ENCODE data around the gene PCDH9. TPM values are rescaled to one million over a fixed set of nuclear protein-coding genes. Genes with fewer than 3 reads are reported as not detected.

PCDH9 gene
- polyA plus RNA-seq, 4 donors: 0.27 to 1.1 (median 0.72) TPM; not detected in 1

- 36 to 38% (median 37%) methylated on average over 4 of the region's 4 CpGs for WGBS, 3 donors
- FAIRE-seq: no peak
These were observed 206.8 kb downstream of the PCDH9 start for GRCh38 chr13:67023130-67023876.

GRCh38 chr13:67018775-67019174, 211.4 kb downstream of the PCDH9 start:
- no peak for FAIRE-seq
- Histone ChIP-seq H3K4me3 (ENCODE audit: low read depth in 1 of 3, low read length in 3 of 3) (no peak overlapping the region), H3K27ac (ENCODE audit: low read depth in 1 of 3, low read length in 2 of 3) (no peak overlapping the region), H3K9me3 (ENCODE audit: control insufficient read depth in 2 of 2, insufficient read depth in 1 of 2, low read depth in 1 of 2, low read length in 1 of 2) (no peaks in the 10 kb centered on the region), H3K4me1 (ENCODE audit: control insufficient read depth in 3 of 3, insufficient read depth in 2 of 3, low read depth in 1 of 3, low read length in 2 of 3) (no peaks in the 10 kb centered on the region), H3K27me3 (ENCODE audit: control insufficient read depth in 3 of 3, insufficient read depth in 3 of 3, low read length in 3 of 3) (no peaks in the 10 kb centered on the region), H3K36me3 (ENCODE audit: control insufficient read depth in 3 of 3, insufficient read depth in 2 of 3, low read depth in 1 of 3, low read length in 3 of 3) (no peaks in the 10 kb centered on the region)
- 73 to 81% (median 81%) methylated on average over 3 of the region's 3 CpGs for WGBS, 3 donors
- no peak for DNase-seq

More at GRCh38 chr13:67023130-67023876, 206.8 kb downstream of the PCDH9 start:
- no peak overlapping the region for H3K27ac ChIP-seq (ENCODE audit: low read depth in 1 of 3, low read length in 2 of 3)
- H3K4me3 ChIP-seq (ENCODE audit: low read depth in 1 of 3, low read length in 3 of 3): no peak overlapping the region
- H3K9me3 ChIP-seq (ENCODE audit: control insufficient read depth in 2 of 2, insufficient read depth in 1 of 2, low read depth in 1 of 2, low read length in 1 of 2): no peaks in the 10 kb centered on the region
- no peaks in the 10 kb centered on the region for H3K4me1 ChIP-seq (ENCODE audit: control insufficient read depth in 3 of 3, insufficient read depth in 2 of 3, low read depth in 1 of 3, low read length in 2 of 3)
- no peak for DNase-seq
- no peaks in the 10 kb centered on the region for H3K36me3 ChIP-seq (ENCODE audit: control insufficient read depth in 3 of 3, insufficient read depth in 2 of 3, low read depth in 1 of 3, low read length in 3 of 3)
- no peaks in the 10 kb centered on the region for H3K27me3 ChIP-seq (ENCODE audit: control insufficient read depth in 3 of 3, insufficient read depth in 3 of 3, low read length in 3 of 3)

GRCh38 chr13:67017276-67017675, 212.9 kb downstream of the PCDH9 start:
- no peak for DNase-seq
- Histone ChIP-seq H3K4me3 (ENCODE audit: low read depth in 1 of 3, low read length in 3 of 3) (no peak overlapping the region), H3K36me3 (ENCODE audit: control insufficient read depth in 3 of 3, insufficient read depth in 2 of 3, low read depth in 1 of 3, low read length in 3 of 3) (no peaks in the 10 kb centered on the region), H3K4me1 (ENCODE audit: control insufficient read depth in 3 of 3, insufficient read depth in 2 of 3, low read depth in 1 of 3, low read length in 2 of 3) (no peaks in the 10 kb centered on the region), H3K27me3 (ENCODE audit: control insufficient read depth in 3 of 3, insufficient read depth in 3 of 3, low read length in 3 of 3) (no peaks in the 10 kb centered on the region), H3K9me3 (ENCODE audit: control insufficient read depth in 2 of 2, insufficient read depth in 1 of 2, low read depth in 1 of 2, low read length in 1 of 2) (no peaks in the 10 kb centered on the region), H3K27ac (ENCODE audit: low read depth in 1 of 3, low read length in 2 of 3) (no peak overlapping the region)
- no peak for FAIRE-seq
- 77 to 86% (median 79%) methylated on average over 2 of the region's 2 CpGs for WGBS, 3 donors

DNA sequence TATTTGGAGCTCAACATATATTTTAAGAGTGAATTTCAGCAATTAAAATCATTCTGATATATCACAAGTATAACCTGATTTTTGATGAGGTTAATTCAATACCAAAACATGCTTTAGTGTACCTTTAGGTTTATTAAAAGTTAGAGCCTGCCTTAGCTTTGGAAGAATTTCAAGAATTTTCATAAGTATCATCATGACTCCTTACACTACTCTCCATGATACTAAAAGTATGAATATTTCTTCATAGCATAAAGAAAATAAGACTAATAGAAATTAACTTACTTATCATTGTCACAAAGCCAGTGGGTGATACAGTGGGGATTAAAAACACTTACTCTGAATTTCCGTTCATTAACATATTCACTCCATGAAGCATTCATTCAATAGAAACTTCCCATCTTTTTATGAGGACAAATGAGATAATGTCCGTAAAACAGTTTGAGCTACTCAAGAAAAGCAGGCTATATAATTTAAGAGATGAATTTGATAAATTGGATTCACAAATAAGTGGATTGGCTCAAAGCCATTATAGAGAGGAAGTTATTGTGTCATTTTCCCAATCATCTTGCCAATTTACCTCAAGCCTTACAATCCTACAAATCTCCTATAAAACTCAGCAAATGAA, 214.0 kb downstream of the PCDH9 start:
- 84 to 94% (median 85%) methylated on average over 2 of the region's 2 CpGs for WGBS, 3 donors

GRCh38 chr13:67014399-67014798, 215.7 kb downstream of the PCDH9 start:
- no peaks in the 10 kb centered on the region for H3K9me3 ChIP-seq (ENCODE audit: control insufficient read depth in 2 of 2, insufficient read depth in 1 of 2, low read depth in 1 of 2, low read length in 1 of 2)
- H3K27ac ChIP-seq (ENCODE audit: low read depth in 1 of 3, low read length in 2 of 3): no peak overlapping the region
- H3K36me3 ChIP-seq (ENCODE audit: control insufficient read depth in 3 of 3, insufficient read depth in 2 of 3, low read depth in 1 of 3, low read length in 3 of 3): no peaks in the 10 kb centered on the region
- no peak for DNase-seq
- no peak overlapping the region for H3K4me3 ChIP-seq (ENCODE audit: low read depth in 1 of 3, low read length in 3 of 3)
- no peaks in the 10 kb centered on the region for H3K27me3 ChIP-seq (ENCODE audit: control insufficient read depth in 3 of 3, insufficient read depth in 3 of 3, low read length in 3 of 3)
- WGBS, 3 donors: 73 to 85% (median 85%) methylated on average over 1 of the region's 1 CpG
- no peak for FAIRE-seq
- no peaks in the 10 kb centered on the region for H3K4me1 ChIP-seq (ENCODE audit: control insufficient read depth in 3 of 3, insufficient read depth in 2 of 3, low read depth in 1 of 3, low read length in 2 of 3)

More for the DNA sequence above, 214.0 kb downstream of the PCDH9 start:
- FAIRE-seq (no peak), DNase-seq (no peak)
- H3K36me3 ChIP-seq (ENCODE audit: control insufficient read depth in 3 of 3, insufficient read depth in 2 of 3, low read depth in 1 of 3, low read length in 3 of 3): no peaks in the 10 kb centered on the region
- H3K9me3 ChIP-seq (ENCODE audit: control insufficient read depth in 2 of 2, insufficient read depth in 1 of 2, low read depth in 1 of 2, low read length in 1 of 2): no peaks in the 10 kb centered on the region
- no peak overlapping the region for H3K4me3 ChIP-seq (ENCODE audit: low read depth in 1 of 3, low read length in 3 of 3)
- H3K27ac ChIP-seq (ENCODE audit: low read depth in 1 of 3, low read length in 2 of 3): no peak overlapping the region
- no peaks in the 10 kb centered on the region for H3K27me3 ChIP-seq (ENCODE audit: control insufficient read depth in 3 of 3, insufficient read depth in 3 of 3, low read length in 3 of 3)
- H3K4me1 ChIP-seq (ENCODE audit: control insufficient read depth in 3 of 3, insufficient read depth in 2 of 3, low read depth in 1 of 3, low read length in 2 of 3): no peaks in the 10 kb centered on the region

- H3K27ac ChIP-seq (ENCODE audit: low read depth in 1 of 3, low read length in 2 of 3): no peak overlapping the region
- H3K27me3 ChIP-seq (ENCODE audit: control insufficient read depth in 3 of 3, insufficient read depth in 3 of 3, low read length in 3 of 3): no peaks in the 10 kb centered on the region
- H3K4me3 ChIP-seq (ENCODE audit: low read depth in 1 of 3, low read length in 3 of 3): no peak overlapping the region
- FAIRE-seq: no peak
- 42 to 65% (median 47%) methylated on average over 2 of the region's 2 CpGs for WGBS, 3 donors
- no peaks in the 10 kb centered on the region for H3K36me3 ChIP-seq (ENCODE audit: control insufficient read depth in 3 of 3, insufficient read depth in 2 of 3, low read depth in 1 of 3, low read length in 3 of 3)
- DNase-seq: no peak
- H3K4me1 ChIP-seq (ENCODE audit: control insufficient read depth in 3 of 3, insufficient read depth in 2 of 3, low read depth in 1 of 3, low read length in 2 of 3): no peaks in the 10 kb centered on the region
- no peaks in the 10 kb centered on the region for H3K9me3 ChIP-seq (ENCODE audit: control insufficient read depth in 2 of 2, insufficient read depth in 1 of 2, low read depth in 1 of 2, low read length in 1 of 2)
These were observed 216.4 kb downstream of the PCDH9 start for GRCh38 chr13:67013709-67014108.

DNA sequence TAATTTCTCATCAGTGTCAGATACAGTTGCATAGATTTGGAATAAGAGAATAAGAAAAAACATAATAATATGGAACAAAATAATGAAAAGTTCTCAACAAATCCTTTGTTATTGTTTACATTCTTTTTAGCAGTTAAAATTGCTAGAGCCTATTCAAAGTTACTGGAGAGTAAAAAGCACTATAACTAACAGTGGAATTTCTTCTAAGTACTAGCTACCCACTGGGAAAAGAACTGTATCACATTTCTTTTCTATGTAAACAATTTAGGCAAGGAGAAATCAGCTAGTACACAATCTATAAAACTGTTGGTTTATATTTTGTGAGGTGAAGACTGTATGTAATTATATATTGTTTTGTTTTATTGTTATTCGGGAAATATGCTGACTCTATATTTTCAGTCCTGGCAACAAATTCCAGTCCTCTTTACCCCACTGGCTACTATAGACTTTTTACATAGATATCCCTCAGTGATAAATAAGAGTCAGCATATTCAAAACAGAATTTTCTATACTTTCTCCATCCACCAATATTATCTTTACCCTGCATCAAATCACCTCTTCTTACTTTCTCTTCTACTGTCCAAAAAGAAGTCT, 222.0 kb downstream of the PCDH9 start:
- Histone ChIP-seq H3K9me3 (ENCODE audit: control insufficient read depth in 2 of 2, insufficient read depth in 1 of 2, low read depth in 1 of 2, low read length in 1 of 2) (no peaks in the 10 kb centered on the region), H3K27me3 (ENCODE audit: control insufficient read depth in 3 of 3, insufficient read depth in 3 of 3, low read length in 3 of 3) (no peaks in the 10 kb centered on the region), H3K4me1 (ENCODE audit: control insufficient read depth in 3 of 3, insufficient read depth in 2 of 3, low read depth in 1 of 3, low read length in 2 of 3) (no peaks in the 10 kb centered on the region), H3K36me3 (ENCODE audit: control insufficient read depth in 3 of 3, insufficient read depth in 2 of 3, low read depth in 1 of 3, low read length in 3 of 3) (no peaks in the 10 kb centered on the region), H3K4me3 (ENCODE audit: low read depth in 1 of 3, low read length in 3 of 3) (no peak overlapping the region), H3K27ac (ENCODE audit: low read depth in 1 of 3, low read length in 2 of 3) (no peak overlapping the region)
- no peak for FAIRE-seq
- 70 to 89% (median 82%) methylated on average over 1 of the region's 1 CpG for WGBS, 3 donors
- no peak for DNase-seq

DNA sequence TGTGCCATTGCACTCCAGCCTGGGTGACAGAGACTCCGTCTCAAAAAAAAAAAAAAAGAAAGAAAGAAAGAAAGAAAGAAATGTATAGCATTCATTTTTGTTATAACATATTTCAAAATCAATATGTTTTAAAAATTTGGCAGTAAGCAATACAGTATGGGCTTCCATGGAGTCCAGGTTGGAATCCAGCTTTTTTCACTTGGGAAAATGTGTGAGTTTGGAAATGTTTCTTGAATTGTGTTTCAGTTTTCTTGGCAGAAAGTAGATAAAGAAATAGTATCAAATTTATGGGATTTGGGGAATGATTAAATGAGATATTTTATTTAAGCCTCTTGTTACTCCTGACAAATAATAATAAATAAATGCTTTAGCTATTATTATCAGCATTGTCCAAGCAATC, 225.6 kb downstream of the PCDH9 start:
- WGBS, 3 donors: 85 to 100% (median 100%) methylated on average over 1 of the region's 1 CpG
- no peak for FAIRE-seq
- H3K27ac ChIP-seq (ENCODE audit: low read depth in 1 of 3, low read length in 2 of 3): no peak overlapping the region

More for the DNA sequence above, 225.6 kb downstream of the PCDH9 start:
- no peak for DNase-seq
- no peak overlapping the region for H3K4me3 ChIP-seq (ENCODE audit: low read depth in 1 of 3, low read length in 3 of 3)
- no peaks in the 10 kb centered on the region for H3K27me3 ChIP-seq (ENCODE audit: control insufficient read depth in 3 of 3, insufficient read depth in 3 of 3, low read length in 3 of 3)
- H3K36me3 ChIP-seq (ENCODE audit: control insufficient read depth in 3 of 3, insufficient read depth in 2 of 3, low read depth in 1 of 3, low read length in 3 of 3): no peaks in the 10 kb centered on the region
- no peaks in the 10 kb centered on the region for H3K4me1 ChIP-seq (ENCODE audit: control insufficient read depth in 3 of 3, insufficient read depth in 2 of 3, low read depth in 1 of 3, low read length in 2 of 3)
- no peaks in the 10 kb centered on the region for H3K9me3 ChIP-seq (ENCODE audit: control insufficient read depth in 2 of 2, insufficient read depth in 1 of 2, low read depth in 1 of 2, low read length in 1 of 2)

Measured in small intestine (tissue), 7 donors.